GM18505 (cell line): Measurements from ENCODE around the gene DCP2.

Source experiments
- ATAC-seq: cut with Tn5 transposase; IDR thresholded peaks from one replicate; pipeline ENCODE4 v1.9.1; 2021; ENCODE audit not compliant: unreplicated experiment
- POLR2A ChIP-seq: IDR thresholded peaks from 4 replicates; pipeline ENCODE4 v1.6.1; 2011; ENCODE audit warnings: borderline replicate concordance; ENCODE audit not compliant: insufficient read depth, insufficient read length; ENCODE audit errors: extremely low read depth

The DCP2 gene

GRCh38 chr5:113039229-113039933, 62.8 kb downstream of the DCP2 start:
- no peak for TF ChIP-seq POLR2A
- ATAC-seq, result no peak

- no peak for TF ChIP-seq POLR2A
- no peak for ATAC-seq
These were observed 63.3 kb downstream of the DCP2 start for GRCh38 chr5:113039934-113040285.

GRCh38 chr5:113040672-113041260, 64.2 kb downstream of the DCP2 start:
- no peak for ATAC-seq
- no peak for TF ChIP-seq POLR2A

GRCh38 chr5:113042491-113043243, 66.1 kb downstream of the DCP2 start:
- no peak for TF ChIP-seq POLR2A
- no peak for ATAC-seq

GRCh38 chr5:113043491-113043931, 66.9 kb downstream of the DCP2 start:
- no peak for ATAC-seq
- TF ChIP-seq POLR2A, result no peak

- no peak for ATAC-seq
- no peak for TF ChIP-seq POLR2A
These were observed 68.3 kb downstream of the DCP2 start for GRCh38 chr5:113044776-113045465.

GRCh38 chr5:113047234-113047633, 70.6 kb downstream of the DCP2 start:
- no peak for ATAC-seq
- no peak for TF ChIP-seq POLR2A

GRCh38 chr5:113047733-113048652, 71.4 kb downstream of the DCP2 start:
- TF ChIP-seq POLR2A, result no peak
- peak; percentile 86 for ATAC-seq

- no peak for ATAC-seq
- no peak for TF ChIP-seq POLR2A
These were observed 72.3 kb downstream of the DCP2 start for GRCh38 chr5:113048931-113049330.

- no peak for TF ChIP-seq POLR2A
- ATAC-seq, result no peak
These were observed 74.3 kb downstream of the DCP2 start for GRCh38 chr5:113050721-113051382.

GRCh38 chr5:113052041-113052795, 75.6 kb downstream of the DCP2 start:
- TF ChIP-seq POLR2A, result no peak

More at GRCh38 chr5:113052041-113052795, 75.6 kb downstream of the DCP2 start:
- ATAC-seq, result no peak
